ENCODE results near the gene CDH5.

Gene CDH5

GRCh38 chr16:66369055-66369592 is 2.6 kb downstream of the CDH5 start:
- Histone ChIP-seq H3K79me2 (ENCODE audit: insufficient read depth, low read length) (no peaks in the 10 kb centered on the region), H3K9me2 (replicated peaks; ENCODE audit: insufficient read depth, low read length) (no peaks in the 10 kb centered on the region), H4K20me1 (ENCODE audit: low read depth, low read length) (no peaks in the 10 kb centered on the region), H3K36me3 (ENCODE audit: low read length) (no peaks in the 10 kb centered on the region), H3F3A (ENCODE audit: insufficient read depth) (no peaks in the 10 kb centered on the region), H3K9me3 (ENCODE audit: insufficient read depth, low read length) (no peaks in the 10 kb centered on the region), H2AFZ (ENCODE audit: low read depth, low read length, severe bottlenecking) (no peak overlapping the region), H3K4me3 (ENCODE audit: insufficient read depth, low read length, poor library complexity, severe bottlenecking) (no peak overlapping the region), H3K9ac (ENCODE audit: low read length) (no peak overlapping the region), H3K27ac (ENCODE audit: low read depth, low read length) (no peak overlapping the region), H3K27me3 (ENCODE audit: low read length) (no peaks in the 10 kb centered on the region), H3K4me2 (ENCODE audit: low read depth, low read length, poor library complexity, severe bottlenecking) (no peak overlapping the region)
- TF ChIP-seq CTCF (IDR thresholded peaks at IDR 0.05; ENCODE audit: insufficient read depth, low read length, poor library complexity, severe bottlenecking) (no peak), EZH2phosphoT487 (conservative IDR thresholded peaks at IDR 0.05; ENCODE audit: low read length) (no peak)

DNA sequence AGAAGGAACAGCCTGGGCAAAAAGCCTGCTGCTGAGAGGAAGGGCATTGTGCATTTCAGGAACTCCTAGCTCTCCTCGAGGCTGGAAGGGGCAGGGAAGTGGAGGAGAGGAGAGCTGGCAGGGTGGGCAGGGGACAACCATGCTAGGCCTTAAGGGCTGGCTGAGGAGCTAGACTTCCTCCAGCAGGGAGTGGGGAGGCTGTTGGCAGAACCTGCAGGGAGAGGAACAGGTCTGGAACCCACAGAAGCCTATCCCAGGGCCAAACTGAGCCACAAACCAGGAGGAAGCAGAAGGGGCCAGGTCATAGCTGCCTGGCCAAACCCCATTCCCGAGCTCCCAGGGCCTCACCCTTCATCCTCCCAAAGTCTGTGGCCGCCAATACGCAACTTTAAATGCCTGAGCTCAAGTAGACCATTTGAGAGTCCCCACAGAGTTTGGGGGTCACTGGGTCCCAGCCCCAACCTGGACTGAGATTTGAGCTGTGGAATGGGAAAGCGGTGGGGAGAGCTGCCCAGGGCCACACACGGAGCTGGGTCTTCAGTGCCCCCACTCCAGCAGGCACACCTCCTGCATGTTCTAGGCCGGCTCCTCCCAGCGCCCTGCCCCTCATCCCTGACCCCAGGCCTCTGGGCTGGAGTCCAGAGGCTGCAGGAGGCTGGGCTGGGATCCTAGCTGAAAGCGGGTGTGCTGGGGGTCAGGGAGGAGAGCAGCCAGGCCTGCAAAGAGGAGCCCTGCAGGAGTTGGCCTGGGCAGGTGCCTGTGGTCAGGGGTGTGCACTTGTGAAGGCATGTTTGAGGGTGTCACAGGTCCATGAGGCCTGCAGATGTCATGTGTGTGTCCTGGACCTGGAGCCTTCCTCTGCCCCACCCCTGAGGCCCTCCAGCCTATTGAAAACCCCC is 4.5 kb downstream of the CDH5 start:
- Histone ChIP-seq H4K20me1 (ENCODE audit: low read depth, low read length) (no peaks in the 10 kb centered on the region), H3K27me3 (ENCODE audit: low read length) (no peaks in the 10 kb centered on the region), H3K9ac (ENCODE audit: low read length) (no peak overlapping the region), H3K4me3 (ENCODE audit: insufficient read depth, low read length, poor library complexity, severe bottlenecking) (no peak overlapping the region), H3K36me3 (ENCODE audit: low read length) (no peaks in the 10 kb centered on the region), H3K4me2 (ENCODE audit: low read depth, low read length, poor library complexity, severe bottlenecking) (no peak overlapping the region), H3K9me2 (replicated peaks; ENCODE audit: insufficient read depth, low read length) (no peaks in the 10 kb centered on the region), H3F3A (ENCODE audit: insufficient read depth) (no peaks in the 10 kb centered on the region), H2AFZ (ENCODE audit: low read depth, low read length, severe bottlenecking) (no peak overlapping the region), H3K27ac (ENCODE audit: low read depth, low read length) (no peak overlapping the region), H3K9me3 (ENCODE audit: insufficient read depth, low read length) (no peaks in the 10 kb centered on the region), H3K79me2 (ENCODE audit: insufficient read depth, low read length) (no peaks in the 10 kb centered on the region)
- no peak for TF ChIP-seq CTCF (IDR thresholded peaks at IDR 0.05; ENCODE audit: insufficient read depth, low read length, poor library complexity, severe bottlenecking)
- no peak for TF ChIP-seq EZH2phosphoT487 (conservative IDR thresholded peaks at IDR 0.05; ENCODE audit: low read length)

GRCh38 chr16:66372078-66372897 is 5.8 kb downstream of the CDH5 start:
- Histone ChIP-seq H3K9me3 (ENCODE audit: insufficient read depth, low read length) (no peaks in the 10 kb centered on the region), H3K27ac (ENCODE audit: low read depth, low read length) (no peak overlapping the region), H2AFZ (ENCODE audit: low read depth, low read length, severe bottlenecking) (no peak overlapping the region), H3K36me3 (ENCODE audit: low read length) (no peaks in the 10 kb centered on the region), H3K27me3 (ENCODE audit: low read length) (no peaks in the 10 kb centered on the region), H3K79me2 (ENCODE audit: insufficient read depth, low read length) (no peaks in the 10 kb centered on the region), H3K9me2 (replicated peaks; ENCODE audit: insufficient read depth, low read length) (no peaks in the 10 kb centered on the region), H4K20me1 (ENCODE audit: low read depth, low read length) (no peaks in the 10 kb centered on the region), H3K4me3 (ENCODE audit: insufficient read depth, low read length, poor library complexity, severe bottlenecking) (no peak overlapping the region), H3K4me2 (ENCODE audit: low read depth, low read length, poor library complexity, severe bottlenecking) (no peak overlapping the region), H3F3A (ENCODE audit: insufficient read depth) (no peaks in the 10 kb centered on the region), H3K9ac (ENCODE audit: low read length) (no peak overlapping the region)
- TF ChIP-seq CTCF (IDR thresholded peaks at IDR 0.05; ENCODE audit: insufficient read depth, low read length, poor library complexity, severe bottlenecking) (no peak), EZH2phosphoT487 (conservative IDR thresholded peaks at IDR 0.05; ENCODE audit: low read length) (no peak)

Data from SU-DHL-6 (cell line).